Aorta (tissue), 5 donors: Measurements from ENCODE around the gene UTP3. TPM values are rescaled to one million over a fixed set of nuclear protein-coding genes. Genes with fewer than 3 reads are reported as not detected.
"Not testable (repeated sequence)": the region's sequence is repeated elsewhere in the genome, so short reads cannot be mapped to it uniquely, and the experiment has no call there.

ENCODE experiments used
- ATAC-seq: fragments of 200-7000 bp; cut with Tn5 transposase; one replicate; pipeline ENCODE4 v1.9.1; 2022; ENCODE audit warnings: moderate library complexity; ENCODE audit not compliant: low FRiP score
- DNase-seq, 2 donors: peaks; one replicate each; pipeline ENCODE4 v3.0.0-alpha.2; 2020
- H3K27ac ChIP-seq, 2 donors: one replicate each; pipeline ENCODE4 v1.5.1; 2013; ENCODE audit warnings: low read length in 2 of 2, mild to moderate bottlenecking in 2 of 2, moderate library complexity in 2 of 2, control low read depth in 1 of 2, inconsistent platforms in 1 of 2, low read depth in 1 of 2
- H3K27me3 ChIP-seq, 2 donors: one replicate each; pipeline ENCODE4 v1.6.1; 2013; ENCODE audit warnings: control low read depth in 1 of 2, low read length in 1 of 2, mild to moderate bottlenecking in 1 of 2, moderate library complexity in 1 of 2; ENCODE audit not compliant: insufficient read depth in 2 of 2, control insufficient read depth in 1 of 2
- H3K36me3 ChIP-seq, 2 donors: one replicate each; pipeline ENCODE4 v1.6.1; 2013; ENCODE audit warnings: control low read depth in 1 of 2, low read length in 1 of 2, mild to moderate bottlenecking in 1 of 2; ENCODE audit not compliant: insufficient read depth in 2 of 2, control insufficient read depth in 1 of 2
- H3K4me1 ChIP-seq, 2 donors: one replicate each; pipeline ENCODE4 v1.6.1; 2013; ENCODE audit warnings: low read length in 2 of 2, control low read depth in 1 of 2, mild to moderate bottlenecking in 1 of 2, moderate library complexity in 1 of 2; ENCODE audit not compliant: insufficient read depth in 2 of 2, control insufficient read depth in 1 of 2
- H3K4me3 ChIP-seq, 2 donors: one replicate each; pipeline ENCODE4 v1.5.1; 2013; ENCODE audit warnings: low read length in 2 of 2, control low read depth in 1 of 2, mild to moderate bottlenecking in 1 of 2
- H3K9me3 ChIP-seq: one replicate; pipeline ENCODE4 v1.6.1; 2013; ENCODE audit warnings: mild to moderate bottlenecking, low read length; ENCODE audit not compliant: control insufficient read depth
- WGBS, 2 donors: extraction: QIAGEN DNeasy Blood & Tissue Kit; methylation state at CpG; one replicate each; pipeline ENCODE4 v1.1.7; 2013; 5-methylcytosine and 5-hydroxymethylcytosine counted together
- intact Hi-C, 2 donors: fragments of 100-400 bp; cut with DNase I; formaldehyde crosslinking; loops; one replicate each; pipeline versions ENCODE4 v1.14.2 to v1.15.0; 2022
- polyA plus RNA-seq, 2 donors: library from polyadenylated mRNA; stranded (reverse); fragments of 200-250 nt; gene quantifications; one replicate each; pipeline ENCODE4 v1.2.3, GENCODE V29; 2013
- total RNA-seq, 2 donors: library from RNA; stranded (reverse); fragmentation: NEBNext Ultra II Directional; extraction: Animal tissue kit (Norgen Biotek cat#: 25700); gene quantifications; one replicate each; pipeline ENCODE4 v1.2.1, GENCODE V29; 2021
- donor health status: healthy with polysubstance abuse.
- donor health status: Bipolar disorder and iron deficiency.
- donor health status: DM: no; HTN: no; CAD: no.
- donor health status: DM: no; HTN: no; CAD: no.
- donor health status: DM: yes; HTN: yes; CAD: no.

Gene UTP3
- total and polyA plus RNA-seq, 4 donors = 17.6 to 25.0 (median 22.5) TPM

GRCh38 chr4:70698435-70698834 lies 10.1 kb downstream of the UTP3 start:
- H3K27ac ChIP-seq, ATAC-seq, DNase-seq, intact Hi-C loops, H3K36me3 ChIP-seq, H3K27me3 ChIP-seq, H3K4me3 ChIP-seq, H3K4me1 ChIP-seq, H3K9me3 ChIP-seq: not testable (repeated sequence)
- 85 to 88% methylated on average over 8 of the region's 8 CpGs for WGBS, 2 donors

GRCh38 chr4:70700712-70701111 lies 12.4 kb downstream of the UTP3 start:
- 87 to 92% methylated on average over 5 of the region's 5 CpGs for WGBS, 2 donors
- Histone ChIP-seq H3K4me1 (peaks cover 0 to 2% of the 10 kb centered on the region in 2 donors), H3K4me3 (no peak overlapping the region), H3K27me3 (no peaks in the 10 kb centered on the region), H3K36me3 (no peaks in the 10 kb centered on the region), H3K27ac (no peak overlapping the region), H3K9me3 (no peaks in the 10 kb centered on the region)
- intact Hi-C loops = loop anchor here (10.0 kb wide), 2 partner anchors 84 to 134 kb away; partner anchors contain the start of gene GRSF1 (in 1 of the 2)
- ATAC-seq = no peak
- no peak for DNase-seq

- Histone ChIP-seq H3K4me1 (peaks cover 2 to 3% of the 10 kb centered on the region in 2 donors), H3K4me3 (no peak overlapping the region), H3K27me3 (no peaks in the 10 kb centered on the region), H3K27ac (no peak overlapping the region), H3K9me3 (no peaks in the 10 kb centered on the region), H3K36me3 (no peaks in the 10 kb centered on the region)
- intact Hi-C loops = loop anchor here (10.0 kb wide), 2 partner anchors 84 to 134 kb away; partner anchors contain the start of gene GRSF1 (in 1 of the 2)
- ATAC-seq = no peak
- DNase-seq = no peak
- 84 to 88% methylated on average over 1 of the region's 1 CpG for WGBS, 2 donors
These were observed 12.9 kb downstream of the UTP3 start for GRCh38 chr4:70701271-70701670.

GRCh38 chr4:70702592-70702991 lies 14.3 kb downstream of the UTP3 start:
- not testable (repeated sequence) for DNase-seq, H3K4me3 ChIP-seq, H3K27ac ChIP-seq, H3K4me1 ChIP-seq, ATAC-seq, H3K36me3 ChIP-seq, H3K9me3 ChIP-seq, H3K27me3 ChIP-seq
- intact Hi-C loops = loop anchor here (10.0 kb wide), 2 partner anchors 82 to 132 kb away; partner anchors contain the start of gene GRSF1 (in 1 of the 2)
- 61 to 62% methylated on average over 2 of the region's 2 CpGs for WGBS, 2 donors

- Histone ChIP-seq H3K4me1 (peaks cover 5 to 7% of the 10 kb centered on the region in 2 donors), H3K27ac (peak overlapping the region; percentile 80 to 84), H3K9me3 (no peaks in the 10 kb centered on the region), H3K4me3 (peak overlapping the region; percentile 91 to 92), H3K27me3 (no peaks in the 10 kb centered on the region), H3K36me3 (no peaks in the 10 kb centered on the region)
- ATAC-seq (no peak), DNase-seq (no peak)
- 6 to 11% methylated on average over 11 of the region's 11 CpGs for WGBS, 2 donors
- intact Hi-C loops = loop anchor here (2.0 to 10.0 kb wide), 3 partner anchors 15 to 131 kb away; partner anchors contain the start of genes GRSF1 (in 1 of the 2) and UTP3 (in 1 of the 2)
These were observed 15.4 kb downstream of the UTP3 start for GRCh38 chr4:70703619-70704214.

GRCh38 chr4:70704215-70704930 lies 16.0 kb downstream of the UTP3 start:
- intact Hi-C loops = loop anchor here (2.0 to 10.0 kb wide), 3 partner anchors 16 to 130 kb away; partner anchors contain the start of genes GRSF1 (in 1 of the 2) and UTP3 (in 1 of the 2)
- DNase-seq (peak; percentile 86 to 93), ATAC-seq (peak; percentile 92)
- H3K4me3 ChIP-seq = peak overlapping the region; percentile 91 to 92
- 1% methylated on average over 40 to 58 of the region's 58 CpGs for WGBS, 2 donors
- H3K27me3 ChIP-seq = no peaks in the 10 kb centered on the region
- H3K4me1 ChIP-seq = peaks cover 5 to 7% of the 10 kb centered on the region in 2 donors
- H3K9me3 ChIP-seq = no peaks in the 10 kb centered on the region
- H3K36me3 ChIP-seq = no peaks in the 10 kb centered on the region
- peak overlapping the region; percentile 80 to 84 for H3K27ac ChIP-seq

GRCh38 chr4:70704931-70705182 lies 16.5 kb downstream of the UTP3 start:
- ATAC-seq (peak; percentile 53), DNase-seq (no peak)
- Histone ChIP-seq H3K4me3 (peak overlapping the region; percentile 91 to 92), H3K27me3 (no peaks in the 10 kb centered on the region), H3K27ac (peak overlapping the region; percentile 80 to 84), H3K9me3 (no peaks in the 10 kb centered on the region), H3K36me3 (no peaks in the 10 kb centered on the region), H3K4me1 (peaks cover 5 to 7% of the 10 kb centered on the region in 2 donors)
- intact Hi-C loops = loop anchor here (2.0 to 10.0 kb wide), 3 partner anchors 16 to 130 kb away; partner anchors contain the start of genes GRSF1 (in 1 of the 2) and UTP3 (in 1 of the 2)
- 0 to 1% methylated on average over 31 to 39 of the region's 39 CpGs for whole genome bisulfite sequencing, 2 donors

GRCh38 chr4:70705183-70706043 lies 17.1 kb downstream of the UTP3 start:
- peak; percentile 85 to 91 for DNase-seq
- peak overlapping the region; percentile 80 to 84 for H3K27ac ChIP-seq
- H3K36me3 ChIP-seq = no peaks in the 10 kb centered on the region
- H3K9me3 ChIP-seq = no peaks in the 10 kb centered on the region
- H3K27me3 ChIP-seq = no peaks in the 10 kb centered on the region
- H3K4me3 ChIP-seq = peak overlapping the region; percentile 91 to 92
- H3K4me1 ChIP-seq = peaks cover 5 to 7% of the 10 kb centered on the region in 2 donors
- ATAC-seq = peak; percentile 89
- intact Hi-C loops = loop anchor here (2.0 to 10.0 kb wide), 3 partner anchors 17 to 129 kb away; partner anchors contain the start of genes GRSF1 (in 1 of the 2) and UTP3 (in 1 of the 2)
- WGBS, 2 donors = 0 to 1% methylated on average over 68 to 86 of the region's 86 CpGs
